K562 (cell line): Measurements from ENCODE around the gene FGFBP2. TPM values are rescaled to one million over a fixed set of nuclear protein-coding genes. Genes with fewer than 3 reads are reported as not detected.

Experiments used
- ELK1 ChIP-seq: sonication (generic); formaldehyde crosslinking; IDR thresholded peaks from 2 replicates; pipeline ENCODE4 v1.8.1; 2022; ENCODE audit warnings: missing genetic modification reagents
- IFI16 ChIP-seq: fragments of 250-450 bp; sonication (Bioruptor Pico); IDR thresholded peaks from 2 replicates; pipeline ENCODE4 v2.1.2; 2022; ENCODE audit warnings: mild to moderate bottlenecking, inconsistent platforms
- IRF9 ChIP-seq: fragments of 450-650 bp; IDR thresholded peaks from 2 replicates; pipeline ENCODE4 v1.6.1; 2016; ENCODE audit warnings: missing biosample characterization, missing genetic modification characterization
- SMAD4 ChIP-seq: fragments of 250-450 bp; sonication (Bioruptor Pico); conservative IDR thresholded peaks from 2 replicates; pipeline ENCODE4 v1.8.0; 2021; ENCODE audit warnings: inconsistent platforms, mild to moderate bottlenecking, moderate library complexity
- SMARCB1 ChIP-seq: IDR thresholded peaks from 2 replicates; pipeline ENCODE4 v1.6.1; 2011; ENCODE audit warnings: improper control_type of control experiment, low read depth; ENCODE audit not compliant: insufficient read length
- ZNF165 ChIP-seq: fragments of 250-450 bp; sonication (Bioruptor Pico); IDR thresholded peaks from 2 replicates; pipeline ENCODE4 v1.4.0; 2020; ENCODE audit warnings: borderline replicate concordance
- ZNF3 ChIP-seq: fragments of 250-450 bp; sonication (Bioruptor Pico); IDR thresholded peaks from 2 replicates; pipeline ENCODE4 v1.5.0; 2021; ENCODE audit warnings: mild to moderate bottlenecking, moderate library complexity
- polyA plus RNA-seq, 8 experiments: library from polyadenylated mRNA; depleted of rRNA in 4 of 8; stranded (reverse) in 5 of 8; unstranded in 3 of 8; fragments of >200 nt; fragmentation: Nextera tagmentation in 2 of 8; fragmentation: Illumina TruSeq in 1 of 8; extraction: Ambion mirVana in 2 of 8; extraction: Trizol in 1 of 8; gene quantifications; 2 replicates each; pipeline versions ENCODE4 v1.2.1 to v1.2.3, GENCODE V29; 2011 to 2014; ENCODE audit warnings: inconsistent platforms in 1 of 8, missing spikeins in 1 of 8
- total RNA-seq, 7 experiments: library from RNA; depleted of rRNA in 6 of 7; stranded (reverse); fragments of >200 nt in 6 of 7; fragmentation: Illumina TruSeq in 2 of 7; extraction: Trizol in 2 of 7; gene quantifications; 2 replicates each; pipeline versions ENCODE4 v1.2.1 to v1.2.3, GENCODE V29; 2011 to 2021; ENCODE audit warnings: low replicate concordance in 1 of 7
- TF ChIP-seq, protein P1 (sequence below): fragments of 150-350 bp; IDR thresholded peaks from 2 replicates; pipeline ENCODE4 v1.6.1; 2014; ENCODE audit warnings: low read depth, mild to moderate bottlenecking, low read length, borderline replicate concordance

Gene FGFBP2
- total and polyA plus RNA-seq, 9 of the 15 experiments (the other 6 are each of a cell fraction or from before 2014, with no cell fraction given): not detected

- TF ChIP-seq IRF9 (tag): no peak
- TF ChIP-seq, protein P1, sequence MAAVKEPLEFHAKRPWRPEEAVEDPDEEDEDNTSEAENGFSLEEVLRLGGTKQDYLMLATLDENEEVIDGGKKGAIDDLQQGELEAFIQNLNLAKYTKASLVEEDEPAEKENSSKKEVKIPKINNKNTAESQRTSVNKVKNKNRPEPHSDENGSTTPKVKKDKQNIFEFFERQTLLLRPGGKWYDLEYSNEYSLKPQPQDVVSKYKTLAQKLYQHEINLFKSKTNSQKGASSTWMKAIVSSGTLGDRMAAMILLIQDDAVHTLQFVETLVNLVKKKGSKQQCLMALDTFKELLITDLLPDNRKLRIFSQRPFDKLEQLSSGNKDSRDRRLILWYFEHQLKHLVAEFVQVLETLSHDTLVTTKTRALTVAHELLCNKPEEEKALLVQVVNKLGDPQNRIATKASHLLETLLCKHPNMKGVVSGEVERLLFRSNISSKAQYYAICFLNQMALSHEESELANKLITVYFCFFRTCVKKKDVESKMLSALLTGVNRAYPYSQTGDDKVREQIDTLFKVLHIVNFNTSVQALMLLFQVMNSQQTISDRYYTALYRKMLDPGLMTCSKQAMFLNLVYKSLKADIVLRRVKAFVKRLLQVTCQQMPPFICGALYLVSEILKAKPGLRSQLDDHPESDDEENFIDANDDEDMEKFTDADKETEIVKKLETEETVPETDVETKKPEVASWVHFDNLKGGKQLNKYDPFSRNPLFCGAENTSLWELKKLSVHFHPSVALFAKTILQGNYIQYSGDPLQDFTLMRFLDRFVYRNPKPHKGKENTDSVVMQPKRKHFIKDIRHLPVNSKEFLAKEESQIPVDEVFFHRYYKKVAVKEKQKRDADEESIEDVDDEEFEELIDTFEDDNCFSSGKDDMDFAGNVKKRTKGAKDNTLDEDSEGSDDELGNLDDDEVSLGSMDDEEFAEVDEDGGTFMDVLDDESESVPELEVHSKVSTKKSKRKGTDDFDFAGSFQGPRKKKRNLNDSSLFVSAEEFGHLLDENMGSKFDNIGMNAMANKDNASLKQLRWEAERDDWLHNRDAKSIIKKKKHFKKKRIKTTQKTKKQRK: no peak
- TF ChIP-seq SMAD4 (CRISPR knock-in tag): no peak
- no peak for TF ChIP-seq ELK1 (CRISPR knock-in tag)
- TF ChIP-seq SMARCB1: no peak
- no peak for TF ChIP-seq ZNF165 (CRISPR knock-in tag)
- no peak for TF ChIP-seq IFI16 (CRISPR knock-in tag)
- TF ChIP-seq ZNF3 (CRISPR knock-in tag): no peak
These were observed 9.3 kb downstream of the FGFBP2 start (continued) for GRCh38 chr4:15953625-15954024.
